HG02759 (cell line): ENCODE measurements around the gene DDTL.
"Not testable (repeated sequence)": the region's sequence is repeated elsewhere in the genome, so short reads cannot be mapped to it uniquely, and the experiment has no call there.

Source experiments
- ATAC-seq: cut with Tn5 transposase; IDR thresholded peaks from one replicate; pipeline ENCODE4 v1.9.1; 2021; ENCODE audit warnings: mild to moderate bottlenecking, moderate library complexity; ENCODE audit not compliant: unreplicated experiment

Gene DDTL

GRCh38 chr22:23969071-23969470, 2.4 kb downstream of the DDTL start:
- ATAC-seq: no peak

GRCh38 chr22:23970201-23970641, 3.5 kb downstream of the DDTL start:
- ATAC-seq: no peak

DNA sequence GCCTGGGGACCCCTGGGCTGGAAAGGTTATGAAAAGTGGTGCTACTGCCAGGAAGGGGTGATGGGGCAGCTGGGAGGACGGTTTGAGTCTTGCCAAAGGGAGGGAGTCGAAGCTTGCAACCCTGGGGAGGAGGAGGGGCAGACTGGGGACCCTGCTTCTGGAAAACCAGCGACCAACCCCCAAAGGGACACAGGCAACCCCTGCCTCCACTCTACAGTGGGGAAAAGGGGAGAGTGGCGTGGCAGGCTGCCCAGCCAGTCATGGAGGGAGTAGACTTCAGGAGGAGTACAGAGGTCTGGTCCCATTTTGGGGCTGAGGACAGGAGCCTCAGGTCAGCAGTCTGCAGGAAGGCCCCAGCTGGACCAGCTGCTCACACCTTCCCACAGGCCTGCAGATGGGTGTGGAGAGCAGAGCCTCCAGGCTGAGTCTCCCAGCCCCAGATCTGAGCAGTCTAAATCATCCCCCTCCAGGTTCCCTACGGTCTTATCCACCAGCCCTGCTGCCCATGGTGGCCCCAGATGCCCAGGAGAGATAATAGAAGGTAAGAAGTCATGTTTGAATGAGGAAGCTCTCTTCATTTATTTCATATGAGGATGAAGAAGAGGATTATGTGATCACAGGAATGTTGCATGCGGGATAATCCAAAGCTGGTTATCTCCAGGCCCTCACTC, 4.3 kb downstream of the DDTL start:
- no peak for ATAC-seq

DNA sequence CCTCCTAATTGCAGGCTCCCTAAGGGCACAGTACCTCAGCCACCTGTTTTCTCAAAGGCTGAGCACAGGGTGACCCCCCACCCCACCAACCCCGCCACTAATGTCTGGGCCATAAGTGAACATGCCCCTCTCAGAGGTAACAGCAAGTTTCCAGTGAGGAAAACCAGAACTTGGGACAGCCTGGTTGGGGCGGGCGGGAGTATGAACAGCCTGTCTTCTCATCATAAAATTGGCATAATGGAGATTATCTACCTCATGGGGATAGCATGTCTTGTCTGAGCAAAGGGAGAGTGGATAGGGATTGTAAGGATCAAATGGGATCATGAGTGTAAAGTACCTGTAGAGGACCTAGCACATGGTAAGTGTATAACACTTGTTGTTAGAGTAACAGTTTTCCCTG, 5.2 kb downstream of the DDTL start:
- not testable (repeated sequence) for ATAC-seq

- peak; percentile 93 for ATAC-seq
Observed at GRCh38 chr22:23974345-23974744, 7.7 kb downstream of the DDTL start, which contains the start of gene DDT. Gene DDT (minus strand): TSS chr22:23974441. CDS start chr22:23974414, 27 bp downstream.

GRCh38 chr22:23974836-23975352, 8.2 kb downstream of the DDTL start:
- ATAC-seq: peak; percentile 37

- ATAC-seq: not testable (repeated sequence)
Observed at GRCh38 chr22:23977304-23977703, 10.6 kb downstream of the DDTL start.

DNA sequence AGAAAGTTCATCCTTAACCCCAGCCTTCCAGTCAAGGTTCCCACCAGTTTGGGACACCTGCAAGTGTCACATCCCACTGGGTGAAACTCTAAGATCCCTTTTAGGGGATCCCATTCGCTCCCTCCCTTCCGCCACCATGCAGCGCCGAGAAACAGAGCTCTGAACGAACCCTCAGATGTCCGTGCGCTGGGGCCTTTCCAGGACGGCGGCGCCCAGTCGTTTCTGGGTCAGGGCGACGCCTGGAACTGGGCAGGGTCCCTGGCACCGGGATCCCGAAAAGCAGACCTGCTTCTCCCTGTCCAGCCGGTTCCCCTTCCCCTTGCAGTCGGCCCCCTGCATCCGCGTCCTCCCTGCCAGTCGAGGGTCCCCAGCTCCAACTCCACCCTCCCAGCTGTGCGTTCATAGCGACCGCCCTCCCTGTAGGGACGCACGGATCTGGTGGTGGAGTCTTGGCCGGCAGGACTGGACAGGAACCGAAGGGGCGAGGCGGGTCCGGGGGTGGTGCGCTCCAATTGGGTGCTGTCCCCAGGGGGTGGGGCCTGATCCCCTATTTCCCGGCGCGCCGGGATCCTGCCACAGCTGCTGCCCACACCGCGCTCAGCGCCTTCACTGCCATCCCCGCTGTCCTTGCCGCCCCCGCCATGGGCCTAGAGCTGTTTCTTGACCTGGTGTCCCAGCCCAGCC, 13.0 kb downstream of the DDTL start, which contains the start of gene GSTT2:
Gene GSTT2, plus strand, starts transcription at position 578 of the 684 bp plus-strand sequence.
- ATAC-seq: not testable (repeated sequence)

DNA sequence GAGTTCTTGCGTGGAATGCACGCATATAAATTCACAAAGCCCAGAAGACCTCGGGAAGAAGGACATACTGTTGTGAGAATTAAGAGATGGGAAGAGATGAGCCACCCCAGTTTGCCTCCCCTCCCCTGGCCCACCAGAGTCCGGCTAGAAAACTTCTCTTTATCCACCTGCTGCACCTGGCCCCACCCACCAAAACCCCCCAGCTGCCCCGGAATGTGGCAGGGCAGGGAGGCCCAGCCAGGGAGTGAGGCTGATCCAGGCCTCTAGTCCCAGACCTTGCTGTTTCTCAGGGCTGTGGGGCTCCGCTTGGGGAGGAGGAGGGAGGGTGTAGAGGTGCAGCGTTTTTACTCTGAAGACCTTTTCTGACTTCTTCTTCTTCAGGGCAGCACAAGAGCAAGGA, 13.9 kb downstream of the DDTL start:
- not testable (repeated sequence) for ATAC-seq

DNA sequence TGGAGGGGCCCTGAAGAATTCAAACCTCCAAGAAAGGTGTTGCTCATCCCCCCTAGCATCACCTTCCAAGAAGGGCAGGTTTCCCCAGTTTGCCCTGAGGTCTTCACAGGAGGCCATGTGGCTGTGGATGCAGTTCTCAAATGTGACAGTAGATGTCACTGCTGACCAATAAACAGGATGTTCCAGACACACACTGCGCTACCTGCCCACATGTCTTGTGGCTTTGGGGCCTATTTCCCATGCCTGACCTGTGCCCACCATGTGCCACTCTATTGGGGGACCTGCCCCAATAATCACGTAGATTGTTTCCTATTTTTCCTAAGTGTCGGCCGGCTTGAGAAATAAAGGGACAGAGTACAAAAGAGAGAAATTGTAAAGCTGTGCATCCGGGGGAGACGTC, 17.7 kb downstream of the DDTL start:
- no peak for ATAC-seq

DNA sequence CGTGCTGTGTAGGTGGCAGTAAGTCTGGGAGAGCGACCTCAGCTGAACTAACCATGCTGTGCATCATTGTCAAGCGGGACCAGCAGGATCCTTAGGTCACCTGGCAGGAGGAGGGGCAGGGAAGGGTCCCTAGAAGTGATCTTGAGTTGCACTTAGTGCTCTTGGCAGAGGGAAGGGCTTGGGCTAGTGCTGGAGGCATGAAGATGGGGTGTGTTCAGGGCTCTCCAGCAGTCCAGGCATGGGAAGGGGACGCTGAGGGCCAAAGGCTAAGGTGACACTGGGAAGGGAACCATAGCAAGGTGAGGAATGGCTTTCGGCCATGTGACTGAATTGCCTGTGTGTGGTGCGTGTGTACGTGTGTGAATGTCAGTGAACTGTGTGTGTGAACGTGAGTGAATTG, 19.4 kb downstream of the DDTL start:
- ATAC-seq: not testable (repeated sequence)

- not testable (repeated sequence) for ATAC-seq
Observed at GRCh38 chr22:23986538-23987178, 20.0 kb downstream of the DDTL start.

DNA sequence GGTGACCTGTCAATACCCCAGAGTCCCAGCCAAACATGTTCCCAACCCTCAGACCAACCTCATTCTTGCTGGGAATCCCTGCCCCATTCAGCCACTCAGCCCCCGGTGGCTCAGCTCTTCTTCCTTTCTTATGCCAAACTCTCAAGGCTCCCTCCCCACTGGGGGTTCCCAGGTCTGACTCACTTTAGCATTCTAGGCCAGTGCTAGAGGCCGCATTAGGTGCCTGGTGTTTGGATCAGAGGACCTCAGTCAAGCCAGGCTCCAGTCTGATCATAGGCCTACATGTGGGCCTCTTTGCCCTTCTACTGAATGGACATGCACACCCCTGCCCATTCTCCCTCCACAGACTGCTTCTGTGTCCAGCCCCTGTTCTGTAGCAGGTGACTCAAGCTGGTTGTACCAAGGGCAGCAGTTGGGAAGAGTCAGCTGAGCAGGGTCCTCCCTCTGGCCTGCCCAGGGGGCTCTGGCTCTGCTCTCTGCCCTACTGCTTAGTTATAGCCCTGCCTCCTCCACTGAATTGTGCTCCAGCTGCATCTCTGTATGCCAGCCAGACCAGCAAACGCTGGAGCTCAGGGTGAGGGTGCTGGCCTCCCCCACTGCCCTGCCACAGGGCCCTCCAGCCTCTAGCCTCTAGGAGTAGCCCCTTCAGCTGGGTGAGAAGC, 23.0 kb downstream of the DDTL start:
- not testable (repeated sequence) for ATAC-seq

DNA sequence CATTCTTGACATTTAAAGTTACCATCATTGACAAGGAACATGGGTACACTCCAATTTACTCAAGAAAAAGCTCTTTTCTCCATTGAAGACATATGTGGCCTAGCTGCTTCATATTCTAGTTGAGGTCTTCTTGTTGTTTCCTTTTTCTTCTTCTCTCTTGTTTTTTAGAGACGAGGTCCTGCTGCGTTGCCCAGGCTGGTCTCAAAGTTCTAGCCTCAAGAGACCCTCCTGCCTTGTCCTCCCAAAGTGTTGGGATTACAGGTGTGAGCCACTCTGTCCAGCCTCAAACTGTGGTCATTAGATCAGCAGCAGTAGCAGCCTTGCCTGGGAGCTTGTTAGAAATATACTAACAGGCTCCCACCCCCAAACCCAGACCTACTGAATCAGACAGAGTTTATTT, 26.4 kb downstream of the DDTL start:
- not testable (repeated sequence) for ATAC-seq

- ATAC-seq: not testable (repeated sequence)
Observed at GRCh38 chr22:23993581-23994177, 27.0 kb downstream of the DDTL start.

DNA sequence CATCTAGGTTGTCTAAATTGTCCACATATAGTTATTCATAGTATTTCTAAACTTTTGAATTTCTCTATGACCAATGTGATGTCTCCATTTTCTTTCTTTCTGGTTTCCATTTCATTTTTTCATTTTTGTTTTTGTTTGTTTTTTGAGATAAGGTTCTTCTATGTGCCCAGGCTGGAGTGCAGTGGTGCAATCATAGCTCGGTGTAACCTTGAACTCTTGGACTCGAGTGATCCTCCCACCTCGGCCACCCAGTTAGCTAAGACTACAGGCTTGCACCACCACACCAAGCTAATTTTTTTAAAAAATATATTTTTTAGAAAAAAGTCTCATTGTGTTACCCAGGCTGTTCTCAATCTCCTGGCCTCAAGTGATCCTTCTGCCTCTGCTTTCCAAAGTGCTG, 30.4 kb downstream of the DDTL start:
- ATAC-seq: no peak

DNA sequence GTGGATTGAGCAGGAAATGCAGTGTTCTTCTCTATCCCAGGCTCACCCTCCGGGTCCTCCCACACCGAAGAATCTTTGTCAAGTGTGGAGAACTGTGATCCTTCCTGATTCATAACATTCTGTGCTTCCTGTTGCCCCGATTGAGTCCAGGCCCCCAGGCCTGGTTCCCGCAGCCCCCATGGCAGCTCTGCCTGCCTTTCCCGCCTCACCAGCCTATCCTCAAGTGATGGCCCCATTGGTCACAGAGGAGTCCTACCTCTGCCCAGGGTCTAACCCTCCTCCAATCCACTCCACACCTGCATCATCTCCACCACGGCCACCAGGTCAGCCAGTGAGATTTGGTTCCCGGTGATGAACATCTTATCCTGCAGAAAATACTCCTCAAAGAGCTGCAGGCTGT, 33.1 kb downstream of the DDTL start:
- not testable (repeated sequence) for ATAC-seq

GRCh38 chr22:24001314-24001713, 34.6 kb downstream of the DDTL start:
- no peak for ATAC-seq

- ATAC-seq: no peak
Observed at GRCh38 chr22:24002272-24002671, 35.6 kb downstream of the DDTL start.

DNA sequence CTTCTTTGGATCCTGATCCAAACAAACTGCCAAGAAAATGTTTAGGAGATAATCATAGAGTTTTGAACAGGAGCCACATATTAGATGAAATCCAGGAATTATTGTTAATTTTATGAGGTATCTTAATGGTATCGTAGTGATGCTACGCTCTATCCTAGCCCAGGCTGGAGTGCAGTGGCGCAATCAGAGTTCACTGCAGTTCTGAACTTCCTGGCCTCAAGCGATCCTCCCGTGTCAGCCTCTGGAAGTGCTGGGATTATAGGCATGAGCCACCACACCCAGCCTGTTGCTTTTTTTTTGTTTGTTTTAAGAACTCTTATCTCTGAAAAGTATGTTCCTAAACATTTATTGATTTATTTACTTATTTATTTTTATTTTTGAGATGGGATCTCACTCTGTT, 36.2 kb downstream of the DDTL start:
- ATAC-seq: no peak

DNA sequence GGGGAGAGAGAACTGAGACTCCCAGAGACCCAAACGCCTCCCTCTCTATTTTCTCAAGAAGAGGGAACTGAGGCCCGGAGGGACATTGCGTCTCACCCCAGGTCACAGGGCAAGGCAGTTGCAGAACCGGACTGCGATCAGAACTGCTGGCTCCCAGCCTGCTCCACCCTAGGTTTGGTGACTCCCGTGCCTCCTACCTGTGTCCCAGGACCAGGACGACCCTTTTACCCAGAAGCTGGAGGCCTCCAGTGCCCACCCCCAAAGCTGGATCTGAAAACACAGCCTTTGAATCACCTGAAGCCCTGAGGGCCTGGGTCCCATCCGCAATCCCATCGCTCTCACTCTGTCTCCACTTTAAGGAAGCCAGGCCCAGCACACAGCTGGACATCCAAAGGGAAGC, 37.2 kb downstream of the DDTL start:
- no peak for ATAC-seq
